Bronchial epithelial cell (primary cell): Measurements from ENCODE around the gene SUPT3H. TPM values are rescaled to one million over a fixed set of nuclear protein-coding genes. Genes with fewer than 3 reads are reported as not detected.
A peak's percentile ranks its signal among the peaks of the same experiment; 100 is the strongest.

Experiments
- DNase-seq: peaks from one replicate; pipeline ENCODE4 v3.0.0-alpha.2; 2010; ENCODE audit warnings: low read depth
- FAIRE-seq: peaks from 2 replicates; lab custom pipeline; 2011; peaks lifted over from hg19 to GRCh38; lab: Jason Lieb, UNC
- H3K27me3 ChIP-seq: 2 replicates; pipeline ENCODE4 v1.5.1; 2011; ENCODE audit warnings: low read length; ENCODE audit not compliant: control insufficient read depth, insufficient read depth
- H3K36me3 ChIP-seq: 2 replicates; pipeline ENCODE4 v1.5.1; 2011; ENCODE audit warnings: low read length; ENCODE audit not compliant: control insufficient read depth, insufficient read depth
- H3K4me3 ChIP-seq: 2 replicates; pipeline ENCODE4 v1.5.1; 2011; ENCODE audit warnings: mild to moderate bottlenecking, low read depth, low read length, control low read depth
- total RNA-seq: library from RNA; depleted of rRNA; stranded (reverse); fragments of >200 nt; gene quantifications from 2 replicates; pipeline ENCODE4 v1.2.1, GENCODE V29; 2014
- TF ChIP-seq, protein P1 (sequence below): IDR thresholded peaks from 2 replicates; pipeline ENCODE4 v1.5.1; 2011; ENCODE audit warnings: mild to moderate bottlenecking, moderate library complexity, low read length, control low read depth, inconsistent platforms; ENCODE audit not compliant: insufficient read depth, severe bottlenecking

Gene SUPT3H
- total RNA-seq, 1 donor from 2014 or later: 12.9 TPM

DNA sequence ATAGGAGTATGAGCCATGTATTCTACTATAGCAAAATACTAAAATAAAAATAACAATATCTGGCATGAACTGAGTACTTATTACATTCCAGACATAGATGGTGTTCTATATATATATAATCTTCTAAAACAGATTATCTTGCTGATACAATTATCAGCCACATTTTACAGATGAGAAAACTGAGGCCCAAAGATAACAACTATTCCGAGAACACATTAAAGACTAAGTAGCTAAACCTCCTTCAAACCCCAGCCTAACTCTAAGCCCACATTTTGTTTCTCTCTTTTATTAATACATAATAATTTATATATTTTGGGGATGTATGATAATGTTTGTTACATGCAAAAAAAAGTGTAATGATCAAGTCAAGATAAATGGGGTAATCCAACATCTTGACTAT is 148.3 kb downstream of the SUPT3H start:
- TF ChIP-seq, protein P1, sequence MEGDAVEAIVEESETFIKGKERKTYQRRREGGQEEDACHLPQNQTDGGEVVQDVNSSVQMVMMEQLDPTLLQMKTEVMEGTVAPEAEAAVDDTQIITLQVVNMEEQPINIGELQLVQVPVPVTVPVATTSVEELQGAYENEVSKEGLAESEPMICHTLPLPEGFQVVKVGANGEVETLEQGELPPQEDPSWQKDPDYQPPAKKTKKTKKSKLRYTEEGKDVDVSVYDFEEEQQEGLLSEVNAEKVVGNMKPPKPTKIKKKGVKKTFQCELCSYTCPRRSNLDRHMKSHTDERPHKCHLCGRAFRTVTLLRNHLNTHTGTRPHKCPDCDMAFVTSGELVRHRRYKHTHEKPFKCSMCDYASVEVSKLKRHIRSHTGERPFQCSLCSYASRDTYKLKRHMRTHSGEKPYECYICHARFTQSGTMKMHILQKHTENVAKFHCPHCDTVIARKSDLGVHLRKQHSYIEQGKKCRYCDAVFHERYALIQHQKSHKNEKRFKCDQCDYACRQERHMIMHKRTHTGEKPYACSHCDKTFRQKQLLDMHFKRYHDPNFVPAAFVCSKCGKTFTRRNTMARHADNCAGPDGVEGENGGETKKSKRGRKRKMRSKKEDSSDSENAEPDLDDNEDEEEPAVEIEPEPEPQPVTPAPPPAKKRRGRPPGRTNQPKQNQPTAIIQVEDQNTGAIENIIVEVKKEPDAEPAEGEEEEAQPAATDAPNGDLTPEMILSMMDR: no peak
- DNase-seq (no peak), FAIRE-seq (no peak)
- no peaks in the 10 kb centered on the region for H3K36me3 ChIP-seq
- H3K27me3 ChIP-seq: no peaks in the 10 kb centered on the region
- H3K4me3 ChIP-seq: no peak overlapping the region

DNA sequence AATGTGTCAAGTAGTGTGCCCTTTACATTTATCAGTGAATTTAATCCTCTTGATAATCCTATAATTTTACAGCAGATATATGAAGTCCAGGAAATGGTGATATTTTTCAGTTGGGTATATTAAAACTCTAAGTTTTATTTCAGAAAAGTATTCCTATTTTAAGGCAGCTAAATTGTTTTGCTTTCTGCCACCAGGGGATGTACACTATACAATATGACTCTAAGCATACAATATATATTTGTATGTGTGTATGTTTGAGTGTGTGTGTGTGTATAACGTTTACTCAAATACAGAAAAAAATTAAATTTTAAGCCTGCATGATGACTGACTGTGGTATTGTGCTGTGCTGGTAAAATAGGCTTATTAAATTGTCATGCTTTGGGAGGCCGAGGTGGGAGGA is 151.7 kb downstream of the SUPT3H start:
- no peak for FAIRE-seq
- TF ChIP-seq, protein P1: no peak

DNA sequence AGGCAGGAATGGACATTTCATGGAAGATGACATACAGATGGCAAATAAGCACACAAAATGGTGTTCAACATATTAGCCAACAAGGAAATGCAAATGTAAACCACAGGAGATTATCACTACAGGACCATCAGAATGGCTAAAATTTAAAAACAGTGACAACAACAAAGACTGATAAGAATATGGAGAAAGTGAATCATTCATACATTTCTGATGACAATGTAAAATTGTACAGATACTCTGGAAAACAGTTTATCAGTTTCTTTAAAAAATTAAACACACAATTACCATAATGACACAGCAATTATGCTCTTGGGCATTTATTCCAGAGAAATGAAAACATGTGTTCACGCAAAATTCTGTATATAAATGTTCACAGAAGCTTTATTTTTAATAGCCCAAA is 155.4 kb downstream of the SUPT3H start:
- Histone ChIP-seq H3K4me3 (no peak overlapping the region), H3K27me3 (no peaks in the 10 kb centered on the region), H3K36me3 (no peaks in the 10 kb centered on the region)
- TF ChIP-seq, protein P1: no peak
- no peak for DNase-seq
- no peak for FAIRE-seq

More for the DNA sequence above, 151.7 kb downstream of the SUPT3H start:
- no peaks in the 10 kb centered on the region for H3K27me3 ChIP-seq
- no peaks in the 10 kb centered on the region for H3K36me3 ChIP-seq
- no peak for DNase-seq
- H3K4me3 ChIP-seq: no peak overlapping the region

DNA sequence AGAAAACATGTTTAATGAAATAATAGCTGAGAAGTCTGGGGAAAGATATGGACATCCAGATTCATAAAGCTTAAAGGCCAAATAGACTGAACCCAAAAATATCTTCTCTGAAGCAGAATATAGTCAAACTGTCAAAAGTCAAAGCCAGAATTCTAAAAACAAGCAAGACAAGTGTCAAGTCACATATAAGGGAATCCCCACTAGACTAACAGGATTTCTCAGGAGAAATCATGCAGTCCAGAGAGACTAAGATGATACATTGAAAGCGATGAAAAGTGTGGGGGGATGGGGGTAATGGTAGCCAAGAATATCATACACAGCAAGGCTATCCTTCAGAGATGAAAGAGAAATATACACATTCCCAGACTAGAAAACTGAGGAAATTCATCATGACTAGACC is 162.0 kb downstream of the SUPT3H start:
- Histone ChIP-seq H3K27me3 (no peaks in the 10 kb centered on the region), H3K36me3 (no peaks in the 10 kb centered on the region), H3K4me3 (no peak overlapping the region)
- no peak for FAIRE-seq
- TF ChIP-seq, protein P1: no peak
- no peak for DNase-seq

DNA sequence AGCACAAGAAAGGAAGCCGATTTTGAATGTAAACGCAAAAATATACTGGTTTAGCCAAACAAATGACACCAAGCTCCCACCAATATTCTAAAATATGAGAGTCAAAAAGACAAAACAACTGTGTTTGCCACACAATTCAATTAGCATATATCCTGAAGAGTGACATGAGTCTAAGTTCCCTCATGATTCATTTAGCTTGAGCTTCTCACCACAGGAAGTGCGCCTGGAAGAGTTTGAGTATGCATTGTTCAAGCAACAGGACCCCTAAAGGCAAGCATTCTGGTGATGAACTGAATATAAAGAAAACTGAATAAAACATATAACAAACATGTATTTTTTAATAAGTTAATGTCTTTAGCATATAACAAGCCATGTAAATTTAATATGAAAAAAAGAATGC is 164.8 kb downstream of the SUPT3H start:
- TF ChIP-seq, protein P1: no peak
- Histone ChIP-seq H3K27me3 (no peaks in the 10 kb centered on the region), H3K4me3 (no peak overlapping the region), H3K36me3 (no peaks in the 10 kb centered on the region)
- DNase-seq: peak; percentile 25
- FAIRE-seq: no peak

DNA sequence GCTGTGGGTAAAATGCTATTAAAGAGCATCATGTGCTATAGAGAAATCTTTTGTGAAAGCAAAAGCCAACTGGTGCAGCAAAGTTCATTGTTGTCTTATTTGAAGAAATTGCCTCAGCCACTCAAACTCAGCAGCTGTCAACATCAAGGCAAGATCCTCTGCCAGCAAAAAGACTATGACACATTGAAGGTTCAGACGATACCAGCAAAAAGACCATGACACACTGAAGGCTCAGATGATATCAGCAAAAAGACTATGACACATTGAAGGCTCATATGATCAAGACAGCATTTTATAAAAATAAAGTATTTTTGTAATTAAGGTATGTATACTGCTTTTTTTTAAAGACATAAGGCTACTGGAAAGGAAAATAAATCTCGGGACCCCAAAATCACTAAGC is 168.0 kb downstream of the SUPT3H start:
- H3K36me3 ChIP-seq: no peaks in the 10 kb centered on the region
- H3K27me3 ChIP-seq: no peaks in the 10 kb centered on the region
- peak; percentile 63 for DNase-seq
- TF ChIP-seq, protein P1: no peak
- no peak overlapping the region for H3K4me3 ChIP-seq
- no peak for FAIRE-seq
